HG03159 (cell line): Measurements from ENCODE around the gene S1PR1.
A peak's percentile ranks its signal among the peaks of the same experiment; 100 is the strongest.
"Not testable (repeated sequence)": the region's sequence is repeated elsewhere in the genome, so short reads cannot be mapped to it uniquely, and the experiment has no call there.

Source experiments
- ATAC-seq: cut with Tn5 transposase; IDR thresholded peaks from one replicate; pipeline ENCODE4 v1.9.1; 2021; ENCODE audit warnings: mild to moderate bottlenecking, moderate library complexity; ENCODE audit not compliant: unreplicated experiment

The S1PR1 gene

GRCh38 chr1:101236516-101237228 is at the start of gene S1PR1:
Gene S1PR1, plus strand, starts transcription at chr1:101237019. Its CDS starts 1,966 bp downstream, at chr1:101238985.
- ATAC-seq: peak; percentile 15

- no peak for ATAC-seq
Measured at GRCh38 chr1:101187297-101187696, 49.5 kb upstream of the S1PR1 start.

GRCh38 chr1:101188331-101188730 is 48.5 kb upstream of the S1PR1 start:
- ATAC-seq: no peak

- not testable (repeated sequence) for ATAC-seq
Measured at GRCh38 chr1:101188968-101189367, 47.9 kb upstream of the S1PR1 start.

GRCh38 chr1:101190441-101190840 is 46.4 kb upstream of the S1PR1 start:
- no peak for ATAC-seq

GRCh38 chr1:101191049-101191448 is 45.8 kb upstream of the S1PR1 start:
- ATAC-seq: no peak

GRCh38 chr1:101193733-101194169 is 43.1 kb upstream of the S1PR1 start:
- no peak for ATAC-seq

GRCh38 chr1:101194746-101195145 is 42.1 kb upstream of the S1PR1 start:
- ATAC-seq: no peak

- no peak for ATAC-seq
Measured at GRCh38 chr1:101196668-101197067, 40.2 kb upstream of the S1PR1 start.

GRCh38 chr1:101198842-101199636 is 37.8 kb upstream of the S1PR1 start:
- peak; percentile 99 for ATAC-seq

GRCh38 chr1:101199637-101199982 is 37.2 kb upstream of the S1PR1 start:
- ATAC-seq: no peak

- no peak for ATAC-seq
Measured at GRCh38 chr1:101200513-101200912, 36.3 kb upstream of the S1PR1 start.

GRCh38 chr1:101203820-101204540 is 32.8 kb upstream of the S1PR1 start:
- no peak for ATAC-seq

GRCh38 chr1:101205457-101205856 is 31.4 kb upstream of the S1PR1 start:
- ATAC-seq: no peak

GRCh38 chr1:101206139-101206538 is 30.7 kb upstream of the S1PR1 start:
- not testable (repeated sequence) for ATAC-seq

GRCh38 chr1:101207271-101207670 is 29.5 kb upstream of the S1PR1 start:
- ATAC-seq: not testable (repeated sequence)

GRCh38 chr1:101207891-101208290 is 28.9 kb upstream of the S1PR1 start:
- no peak for ATAC-seq

GRCh38 chr1:101215363-101216011 is 21.3 kb upstream of the S1PR1 start:
- no peak for ATAC-seq

GRCh38 chr1:101216623-101217022 is 20.2 kb upstream of the S1PR1 start:
- ATAC-seq: no peak

- no peak for ATAC-seq
Measured at GRCh38 chr1:101217148-101217547, 19.7 kb upstream of the S1PR1 start.

- ATAC-seq: not testable (repeated sequence)
Measured at GRCh38 chr1:101218968-101219367, 17.9 kb upstream of the S1PR1 start.
